GM12878 (cell line): ENCODE data around the gene VSX1.

ENCODE experiments used
- CREB1 ChIP-seq: IDR thresholded peaks from 2 replicates; pipeline ENCODE4 v1.6.1; 2012; ENCODE audit warnings: low read depth, mild to moderate bottlenecking, inconsistent platforms
- EP300 ChIP-seq, 2 experiments: fragments of 150-350 bp in 1 of 2; IDR thresholded peaks; 2 replicates each; pipeline ENCODE4 v1.6.1; 2011 to 2012; ENCODE audit warnings: low read depth in 2 of 2, low read length in 2 of 2, borderline replicate concordance in 1 of 2, improper control_type of control experiment in 1 of 2, inconsistent platforms in 1 of 2; ENCODE audit not compliant: control insufficient read depth in 1 of 2
- NFXL1 ChIP-seq: fragments of 450-650 bp; IDR thresholded peaks from 2 replicates; pipeline ENCODE4 v1.6.1; 2017; ENCODE audit warnings: antibody characterized with exemption, mild to moderate bottlenecking, borderline replicate concordance
- NR2C2 ChIP-seq: IDR thresholded peaks from 2 replicates; pipeline ENCODE4 v1.6.1; 2011; ENCODE audit warnings: borderline replicate concordance, low read depth; ENCODE audit not compliant: control insufficient read depth, insufficient read length
- NRF1 ChIP-seq: conservative IDR thresholded peaks from 2 replicates; pipeline ENCODE4 v1.6.1; 2011; ENCODE audit warnings: mild to moderate bottlenecking, low read depth, low read length, improper control_type of control experiment
- RFX5 ChIP-seq: IDR thresholded peaks from 2 replicates; pipeline ENCODE4 v1.6.1; 2011; ENCODE audit warnings: low read depth, low read length, improper control_type of control experiment
- ZBED1 ChIP-seq: IDR thresholded peaks from 2 replicates; pipeline ENCODE4 v1.6.1; 2016; ENCODE audit warnings: borderline replicate concordance
- ZZZ3 ChIP-seq: IDR thresholded peaks from 2 replicates; pipeline ENCODE4 v1.6.1; 2011; ENCODE audit warnings: low read depth; ENCODE audit not compliant: control insufficient read depth, insufficient read length
- TF ChIP-seq, protein P1 (sequence below), 3 experiments: IDR thresholded peaks in 2 of 3; conservative IDR thresholded peaks in 1 of 3; 2 replicates each; pipeline ENCODE4 v1.5.1; 2011; ENCODE audit warnings: low read depth in 3 of 3, low read length in 3 of 3, mild to moderate bottlenecking in 3 of 3, control low read depth in 2 of 3, moderate library complexity in 2 of 3, inconsistent platforms in 1 of 3, mixed read lengths in 1 of 3; ENCODE audit not compliant: control insufficient read depth in 2 of 3, insufficient read depth in 1 of 3; ENCODE audit errors: extremely low read depth in 1 of 3
- TF ChIP-seq, protein P2 (sequence below): IDR thresholded peaks from 2 replicates; pipeline ENCODE4 v1.6.1; 2012; ENCODE audit warnings: low read depth, low read length, improper control_type of control experiment

- TF ChIP-seq RFX5 (no peak), CREB1 (no peak), NFXL1 (no peak), EP300 (IDR thresholded peaks at IDR 0.05; ENCODE audit: borderline replicate concordance in 1 of 2, control insufficient read depth in 1 of 2, low read depth in 2 of 2, low read length in 2 of 2) (no peak), NRF1 (no peak), ZBED1 (no peak), ZZZ3 (no peak), NR2C2 (no peak)
- TF ChIP-seq, protein P1, sequence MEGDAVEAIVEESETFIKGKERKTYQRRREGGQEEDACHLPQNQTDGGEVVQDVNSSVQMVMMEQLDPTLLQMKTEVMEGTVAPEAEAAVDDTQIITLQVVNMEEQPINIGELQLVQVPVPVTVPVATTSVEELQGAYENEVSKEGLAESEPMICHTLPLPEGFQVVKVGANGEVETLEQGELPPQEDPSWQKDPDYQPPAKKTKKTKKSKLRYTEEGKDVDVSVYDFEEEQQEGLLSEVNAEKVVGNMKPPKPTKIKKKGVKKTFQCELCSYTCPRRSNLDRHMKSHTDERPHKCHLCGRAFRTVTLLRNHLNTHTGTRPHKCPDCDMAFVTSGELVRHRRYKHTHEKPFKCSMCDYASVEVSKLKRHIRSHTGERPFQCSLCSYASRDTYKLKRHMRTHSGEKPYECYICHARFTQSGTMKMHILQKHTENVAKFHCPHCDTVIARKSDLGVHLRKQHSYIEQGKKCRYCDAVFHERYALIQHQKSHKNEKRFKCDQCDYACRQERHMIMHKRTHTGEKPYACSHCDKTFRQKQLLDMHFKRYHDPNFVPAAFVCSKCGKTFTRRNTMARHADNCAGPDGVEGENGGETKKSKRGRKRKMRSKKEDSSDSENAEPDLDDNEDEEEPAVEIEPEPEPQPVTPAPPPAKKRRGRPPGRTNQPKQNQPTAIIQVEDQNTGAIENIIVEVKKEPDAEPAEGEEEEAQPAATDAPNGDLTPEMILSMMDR (IDR thresholded peaks at IDR 0.05 in 2 of 3, conservative IDR thresholded peaks at IDR 0.05 in 1 of 3; ENCODE audit: control insufficient read depth in 2 of 3, extremely low read depth in 1 of 3, insufficient read depth in 1 of 3, low read depth in 3 of 3, low read length in 3 of 3) = no peak
- TF ChIP-seq, protein P2, sequence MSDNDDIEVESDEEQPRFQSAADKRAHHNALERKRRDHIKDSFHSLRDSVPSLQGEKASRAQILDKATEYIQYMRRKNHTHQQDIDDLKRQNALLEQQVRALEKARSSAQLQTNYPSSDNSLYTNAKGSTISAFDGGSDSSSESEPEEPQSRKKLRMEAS = no peak
Observed at GRCh38 chr20:25089662-25090061, 7.7 kb upstream of the VSX1 start.
